ENCODE data around the gene GLOD5.

DNA sequence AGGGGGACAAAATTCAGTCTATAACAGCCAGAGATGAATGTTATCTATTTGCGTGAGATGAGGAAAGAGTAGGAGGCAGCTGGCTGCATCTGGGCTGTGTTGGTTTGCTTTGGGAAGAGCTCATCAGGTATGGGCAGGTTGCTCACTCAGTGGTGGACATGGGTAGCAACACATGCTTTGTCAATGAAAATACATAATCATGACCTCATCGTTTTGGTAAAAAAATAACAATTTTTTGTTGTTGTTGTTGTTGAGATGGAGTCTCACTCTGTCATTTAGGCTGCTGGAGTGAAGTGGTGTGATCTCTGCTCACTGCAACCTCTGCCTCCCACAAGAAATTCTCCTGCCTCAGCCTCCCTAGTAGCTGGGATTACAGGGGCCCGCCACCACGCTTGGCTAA lies 16.3 kb upstream of the GLOD5 start:
- TF ChIP-seq CTCF (IDR thresholded peaks at IDR 0.05) (no peak), POLR2A (IDR thresholded peaks at IDR 0.05) (no peak)

Measured in ovary (tissue), 3 donors.